ENCODE results near the gene NAV3. TPM values are rescaled to one million over a fixed set of nuclear protein-coding genes. Genes with fewer than 3 reads are reported as not detected.

Gene NAV3
- total and polyA plus RNA-seq, 2 of the 4 experiments (the other 2 are of a cell fraction): 25.5 to 106 TPM

- no peak overlapping the region for H3K18ac ChIP-seq (ENCODE audit: low read depth, low read length)
- dilution Hi-C loops (cut with HindIII; ENCODE audit: low sequenced_read_pairs, unreplicated experiment) (no loop called here), in situ Hi-C loops (cut with MboI; ENCODE audit: low sequenced_read_pairs) (no loop called here), intact Hi-C loops (cut with micrococcal nuclease) (no loop called here)
- no peak overlapping the region for H2AK5ac ChIP-seq (ENCODE audit: low read depth, low read length)
- H2BK120ac ChIP-seq (ENCODE audit: low read depth, low read length): no peak overlapping the region
- no peak for DNase-seq
- no peak overlapping the region for H4K5ac ChIP-seq (ENCODE audit: low read depth, low read length)
- peaks cover 24 to 47% of the 10 kb centered on the region in 2 experiments for H3K79me1 ChIP-seq (ENCODE audit: low read depth in 1 of 2, low read length in 2 of 2)
- H3K14ac ChIP-seq (replicated peaks; ENCODE audit: low read depth, low read length): no peak overlapping the region
- H3K4me1 ChIP-seq (ENCODE audit: control insufficient read depth, insufficient read depth, low read length): peaks cover 4% of the 10 kb centered on the region; the same call in 1 of the 2 replicates
- H3K4me3 ChIP-seq (ENCODE audit: insufficient read depth, low read depth, low read length): no peak overlapping the region
- no peak overlapping the region for H2BK5ac ChIP-seq (ENCODE audit: low read depth, low read length, poor library complexity, severe bottlenecking)
- no peak overlapping the region for H3K27ac ChIP-seq (ENCODE audit: insufficient read depth, low read length)
- TF ChIP-seq RCOR1 (IDR thresholded peaks at IDR 0.05; ENCODE audit: insufficient replicate concordance, low read length): no peak
- TF ChIP-seq RFX5 (IDR thresholded peaks at IDR 0.05; ENCODE audit: low read depth, low read length): no peak
- TF ChIP-seq CEBPB (IDR thresholded peaks at IDR 0.05; ENCODE audit: low read depth, low read length): no peak
- no peak for TF ChIP-seq RAD21 (IDR thresholded peaks at IDR 0.05; ENCODE audit: low read length)
- no peak for TF ChIP-seq MAFK (IDR thresholded peaks at IDR 0.05; ENCODE audit: low read depth, low read length)
- no peak for TF ChIP-seq FOS (IDR thresholded peaks at IDR 0.05; ENCODE audit: low read depth, low read length)
- no peak for TF ChIP-seq CTCF (conservative IDR thresholded peaks at IDR 0.05; ENCODE audit: low read depth, low read length)
- no peak for TF ChIP-seq MAZ (IDR thresholded peaks at IDR 0.05; ENCODE audit: borderline replicate concordance, low read depth, low read length)
- TF ChIP-seq, protein P1, sequence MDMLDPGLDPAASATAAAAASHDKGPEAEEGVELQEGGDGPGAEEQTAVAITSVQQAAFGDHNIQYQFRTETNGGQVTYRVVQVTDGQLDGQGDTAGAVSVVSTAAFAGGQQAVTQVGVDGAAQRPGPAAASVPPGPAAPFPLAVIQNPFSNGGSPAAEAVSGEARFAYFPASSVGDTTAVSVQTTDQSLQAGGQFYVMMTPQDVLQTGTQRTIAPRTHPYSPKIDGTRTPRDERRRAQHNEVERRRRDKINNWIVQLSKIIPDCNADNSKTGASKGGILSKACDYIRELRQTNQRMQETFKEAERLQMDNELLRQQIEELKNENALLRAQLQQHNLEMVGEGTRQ (IDR thresholded peaks at IDR 0.05; ENCODE audit: low read depth, low read length): no peak
- TF ChIP-seq SMC3 (IDR thresholded peaks at IDR 0.05; ENCODE audit: low read depth, low read length): no peak
- TF ChIP-seq, protein P2, sequence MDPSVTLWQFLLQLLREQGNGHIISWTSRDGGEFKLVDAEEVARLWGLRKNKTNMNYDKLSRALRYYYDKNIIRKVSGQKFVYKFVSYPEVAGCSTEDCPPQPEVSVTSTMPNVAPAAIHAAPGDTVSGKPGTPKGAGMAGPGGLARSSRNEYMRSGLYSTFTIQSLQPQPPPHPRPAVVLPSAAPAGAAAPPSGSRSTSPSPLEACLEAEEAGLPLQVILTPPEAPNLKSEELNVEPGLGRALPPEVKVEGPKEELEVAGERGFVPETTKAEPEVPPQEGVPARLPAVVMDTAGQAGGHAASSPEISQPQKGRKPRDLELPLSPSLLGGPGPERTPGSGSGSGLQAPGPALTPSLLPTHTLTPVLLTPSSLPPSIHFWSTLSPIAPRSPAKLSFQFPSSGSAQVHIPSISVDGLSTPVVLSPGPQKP (IDR thresholded peaks at IDR 0.05; ENCODE audit: borderline replicate concordance, low read depth, low read length): no peak
- no peak for TF ChIP-seq BHLHE40 (IDR thresholded peaks at IDR 0.05; ENCODE audit: low read depth, low read length)
- no peak for TF ChIP-seq NFE2L2 (IDR thresholded peaks at IDR 0.05; ENCODE audit: low read depth, low read length)
- H4K91ac ChIP-seq (ENCODE audit: insufficient read depth, low read depth, low read length): no peak overlapping the region
- ChIA-PET CTCF (no interaction called here), POLR2A (ENCODE audit: unreplicated experiment) (no interaction called here)
- ATAC-seq (ENCODE audit: low read depth): no peak
- no peak overlapping the region for H4K8ac ChIP-seq (ENCODE audit: low read depth in 2 of 2, low read length in 2 of 2)
- H3K9ac ChIP-seq (ENCODE audit: low read depth, low read length): no peak overlapping the region
- no peak overlapping the region for H2BK20ac ChIP-seq (ENCODE audit: low read depth, low read length)
- H3K56ac ChIP-seq (ENCODE audit: extremely low read depth, insufficient read depth, low read length): no peak overlapping the region
- no peaks in the 10 kb centered on the region for H3K9me3 ChIP-seq (ENCODE audit: control insufficient read depth, insufficient read depth, low read length)
- H3K36me3 ChIP-seq (ENCODE audit: control insufficient read depth, insufficient read depth, low read length): peaks cover 6% of the 10 kb centered on the region
- no peak overlapping the region for H3K4ac ChIP-seq (ENCODE audit: low read depth, low read length)
- no peak overlapping the region for H2AFZ ChIP-seq (replicated peaks; ENCODE audit: low read length, poor library complexity)
- peaks cover 9% of the 10 kb centered on the region for H3K9me1 ChIP-seq (ENCODE audit: insufficient read depth, low read length)
- no peaks in the 10 kb centered on the region for H3K27me3 ChIP-seq (ENCODE audit: control insufficient read depth, insufficient read depth, low read length)
- H4K20me1 ChIP-seq (ENCODE audit: insufficient read depth, low read length): peaks cover 14% of the 10 kb centered on the region
- no peak overlapping the region for H2BK15ac ChIP-seq (ENCODE audit: low read depth, low read length)
- no peak overlapping the region for H3K23ac ChIP-seq (ENCODE audit: low read depth, low read length)
- no peak overlapping the region for H2AK9ac ChIP-seq (replicated peaks; ENCODE audit: low read depth, low read length, poor library complexity)
- no peak overlapping the region for H3K4me2 ChIP-seq (ENCODE audit: low read depth, low read length)
- BruUV-seq (replicated peaks): no TSS peak
Measured at GRCh38 chr12:78055545-78055944, 224.9 kb downstream of the NAV3 start.

Measured in IMR-90 (cell line).